A673 (cell line): ENCODE measurements around the gene AFF2. TPM values are rescaled to one million over a fixed set of nuclear protein-coding genes. Genes with fewer than 3 reads are reported as not detected.

Experiments used
- BruUV-seq: library from RNA; stranded (reverse); fragments of 400-500 nt; replicated peaks from 2 replicates; lab custom pipeline; 2021; lab: Mats Ljungman, UMichigan
- CTCF ChIA-PET: fragments of 300-600 bp; sonication (Branson Sonifier 250); formaldehyde crosslinking; loops from one replicate; lab custom pipeline; 2022; ENCODE audit warnings: antibody characterized with exemption; lab: Charles Lee
- POLR2A ChIA-PET: fragments of 300-600 bp; sonication (Branson Sonifier 250); formaldehyde crosslinking; loops from one replicate; lab custom pipeline; 2022; ENCODE audit warnings: antibody characterized with exemption; ENCODE audit not compliant: low non-redundant PET; lab: Charles Lee
- DNase-seq: peaks from one replicate; pipeline ENCODE4 v3.0.0-alpha.2; 2015; ENCODE audit warnings: low spot score
- H3K27ac ChIP-seq: fragments of 200-600 bp; sonication (generic); 2 replicates; pipeline ENCODE4 v1.5.1; 2016; ENCODE audit warnings: mixed run types, low read depth, mild to moderate bottlenecking, mixed read lengths, antibody characterized with exemption, low read length; ENCODE audit not compliant: poor library complexity, severe bottlenecking
- H3K27me3 ChIP-seq: fragments of 200-600 bp; sonication (generic); replicated peaks from 2 replicates; pipeline ENCODE4 v1.6.1; 2017; ENCODE audit warnings: mixed run types, low read depth, mild to moderate bottlenecking, mixed read lengths, antibody characterized with exemption, low read length; ENCODE audit not compliant: insufficient read depth, poor library complexity
- H3K36me3 ChIP-seq: fragments of 200-600 bp; sonication (generic); 2 replicates; pipeline ENCODE4 v1.6.1; 2016; ENCODE audit warnings: mixed run types, mild to moderate bottlenecking, mixed read lengths, antibody characterized with exemption, low read length; ENCODE audit not compliant: insufficient read depth, poor library complexity, severe bottlenecking
- H3K4me1 ChIP-seq: fragments of 200-600 bp; sonication (generic); 2 replicates; pipeline ENCODE4 v1.6.1; 2017; ENCODE audit warnings: mixed run types, mild to moderate bottlenecking, mixed read lengths, antibody characterized with exemption, low read length; ENCODE audit not compliant: insufficient read depth, poor library complexity, severe bottlenecking
- H3K4me3 ChIP-seq: fragments of 200-600 bp; sonication (generic); 2 replicates; pipeline ENCODE4 v1.5.1; 2016; ENCODE audit warnings: low read depth, mixed run types, mild to moderate bottlenecking, mixed read lengths, low read length; ENCODE audit not compliant: poor library complexity, severe bottlenecking
- H3K9me3 ChIP-seq: fragments of 200-600 bp; sonication (generic); 2 replicates; pipeline ENCODE4 v1.6.1; 2016; ENCODE audit warnings: mixed run types, low read depth, mild to moderate bottlenecking, mixed read lengths, antibody characterized with exemption, low read length; ENCODE audit not compliant: poor library complexity, severe bottlenecking
- EZH2 ChIP-seq: fragments of 200-600 bp; sonication (generic); IDR thresholded peaks from 2 replicates; pipeline ENCODE4 v1.6.1; 2017; ENCODE audit warnings: borderline replicate concordance, low read depth, mild to moderate bottlenecking, mixed read lengths, antibody characterized with exemption, low read length; ENCODE audit not compliant: poor library complexity, severe bottlenecking
- intact Hi-C: fragments of 100-400 bp; cut with micrococcal nuclease; formaldehyde crosslinking; loops from one replicate; pipeline ENCODE4 v1.10.0; 2022; ENCODE audit not compliant: unreplicated experiment
- total RNA-seq: library from RNA; stranded (reverse); gene quantifications from 2 replicates; pipeline ENCODE4 v1.2.3, GENCODE V29; 2021
- TF ChIP-seq, protein P1 (sequence below): fragments of 300-800, 200-600 bp; sonication (generic); conservative IDR thresholded peaks from 2 replicates; pipeline ENCODE4 v1.5.1; 2017; ENCODE audit warnings: low read depth, mild to moderate bottlenecking, antibody characterized with exemption, low read length, moderate library complexity, mixed read lengths

AFF2 gene
- total RNA-seq, 1 experiment from 2014 or later: not detected

GRCh38 chrX:148530464-148531077, 30.2 kb downstream of the AFF2 start:
- no peaks in the 10 kb centered on the region for H3K36me3 ChIP-seq
- peak; percentile 28 for DNase-seq
- no peaks in the 10 kb centered on the region for H3K4me1 ChIP-seq
- H3K4me3 ChIP-seq: no peak overlapping the region
- no peaks in the 10 kb centered on the region for H3K27me3 ChIP-seq
- no peaks in the 10 kb centered on the region for H3K9me3 ChIP-seq
- CTCF ChIA-PET: interaction anchor here (0.6 kb wide), 1 partner anchor 708 kb away, joined by 3 read pairs; no protein-coding TSS in a partner anchor
- intact Hi-C loops: no loop called here
- POLR2A ChIA-PET: no interaction called here
- no peak for TF ChIP-seq EZH2
- TF ChIP-seq, protein P1, sequence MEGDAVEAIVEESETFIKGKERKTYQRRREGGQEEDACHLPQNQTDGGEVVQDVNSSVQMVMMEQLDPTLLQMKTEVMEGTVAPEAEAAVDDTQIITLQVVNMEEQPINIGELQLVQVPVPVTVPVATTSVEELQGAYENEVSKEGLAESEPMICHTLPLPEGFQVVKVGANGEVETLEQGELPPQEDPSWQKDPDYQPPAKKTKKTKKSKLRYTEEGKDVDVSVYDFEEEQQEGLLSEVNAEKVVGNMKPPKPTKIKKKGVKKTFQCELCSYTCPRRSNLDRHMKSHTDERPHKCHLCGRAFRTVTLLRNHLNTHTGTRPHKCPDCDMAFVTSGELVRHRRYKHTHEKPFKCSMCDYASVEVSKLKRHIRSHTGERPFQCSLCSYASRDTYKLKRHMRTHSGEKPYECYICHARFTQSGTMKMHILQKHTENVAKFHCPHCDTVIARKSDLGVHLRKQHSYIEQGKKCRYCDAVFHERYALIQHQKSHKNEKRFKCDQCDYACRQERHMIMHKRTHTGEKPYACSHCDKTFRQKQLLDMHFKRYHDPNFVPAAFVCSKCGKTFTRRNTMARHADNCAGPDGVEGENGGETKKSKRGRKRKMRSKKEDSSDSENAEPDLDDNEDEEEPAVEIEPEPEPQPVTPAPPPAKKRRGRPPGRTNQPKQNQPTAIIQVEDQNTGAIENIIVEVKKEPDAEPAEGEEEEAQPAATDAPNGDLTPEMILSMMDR: peak; percentile 67
- no peak overlapping the region for H3K27ac ChIP-seq
- BruUV-seq: no TSS peak

DNA sequence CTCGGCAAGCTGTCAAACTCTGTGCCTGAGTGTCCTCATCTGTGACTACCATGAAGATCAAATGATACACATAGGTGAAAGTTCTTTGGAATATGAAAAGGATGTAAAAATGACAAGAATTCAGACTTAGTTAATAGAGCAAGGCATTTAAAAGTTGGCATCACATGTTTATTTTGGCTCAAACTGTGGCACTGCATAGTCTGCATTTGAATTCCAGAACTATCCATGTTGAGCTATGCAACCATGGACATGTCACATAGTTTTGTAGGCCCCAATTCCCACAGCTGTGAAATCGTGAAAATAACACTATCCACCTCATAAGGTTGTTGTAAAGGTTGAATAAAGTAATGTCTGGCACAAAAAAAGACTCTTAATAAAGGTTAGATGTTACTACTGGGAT, 33.9 kb downstream of the AFF2 start:
- BruUV-seq: no TSS peak

DNA sequence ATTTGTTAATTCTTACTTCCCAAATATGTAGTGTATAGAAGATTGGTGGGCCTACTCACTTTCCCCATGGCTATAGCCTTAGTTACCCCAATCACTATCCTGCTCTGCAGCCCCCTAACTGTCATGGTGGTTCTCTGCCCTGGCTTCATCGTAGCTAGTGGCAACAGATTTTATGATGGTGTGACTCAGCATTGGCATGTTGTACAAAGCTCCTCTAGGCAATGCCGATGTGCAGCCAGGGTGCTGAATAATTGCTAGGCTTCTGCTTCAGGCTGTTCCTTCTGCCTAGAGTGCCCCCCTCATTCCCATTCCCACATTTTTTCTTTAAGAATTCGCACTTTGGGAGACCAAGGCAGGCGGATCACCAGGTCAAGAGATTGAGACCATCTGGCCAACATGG, 35.2 kb downstream of the AFF2 start:
- no TSS peak for BruUV-seq
- TF ChIP-seq, protein P1: no peak
- no peak for TF ChIP-seq EZH2
- CTCF ChIA-PET: no interaction called here

More for the DNA sequence above, 33.9 kb downstream of the AFF2 start:
- H3K27me3 ChIP-seq: no peaks in the 10 kb centered on the region
- intact Hi-C loops: no loop called here
- TF ChIP-seq EZH2: no peak
- TF ChIP-seq, protein P1: no peak
- ChIA-PET POLR2A (interaction anchor here (0.6 kb wide), 1 partner anchor 99 kb away, joined by 3 read pairs; no protein-coding TSS in a partner anchor), CTCF (no interaction called here)
- H3K36me3 ChIP-seq: no peaks in the 10 kb centered on the region
- no peaks in the 10 kb centered on the region for H3K9me3 ChIP-seq
- no peaks in the 10 kb centered on the region for H3K4me1 ChIP-seq
- H3K27ac ChIP-seq: no peak overlapping the region
- no peak overlapping the region for H3K4me3 ChIP-seq
- no peak for DNase-seq

More for the DNA sequence above, 35.2 kb downstream of the AFF2 start:
- POLR2A ChIA-PET: no interaction called here
- DNase-seq: no peak
- intact Hi-C loops: no loop called here
- Histone ChIP-seq H3K27ac (no peak overlapping the region), H3K4me3 (no peak overlapping the region), H3K36me3 (no peaks in the 10 kb centered on the region), H3K27me3 (no peaks in the 10 kb centered on the region), H3K4me1 (no peaks in the 10 kb centered on the region), H3K9me3 (no peaks in the 10 kb centered on the region)
